Limb (tissue), 2 donors: Measurements from ENCODE around the gene ASIC1.
"Not testable (repeated sequence)": the region's sequence is repeated elsewhere in the genome, so short reads cannot be mapped to it uniquely, and the experiment has no call there.

Source experiments
- DNase-seq, 2 donors: peaks; one replicate each; pipeline ENCODE4 v3.0.0-alpha.2; 2016; ENCODE audit errors: extremely low spot score in 2 of 2

The ASIC1 gene

DNA sequence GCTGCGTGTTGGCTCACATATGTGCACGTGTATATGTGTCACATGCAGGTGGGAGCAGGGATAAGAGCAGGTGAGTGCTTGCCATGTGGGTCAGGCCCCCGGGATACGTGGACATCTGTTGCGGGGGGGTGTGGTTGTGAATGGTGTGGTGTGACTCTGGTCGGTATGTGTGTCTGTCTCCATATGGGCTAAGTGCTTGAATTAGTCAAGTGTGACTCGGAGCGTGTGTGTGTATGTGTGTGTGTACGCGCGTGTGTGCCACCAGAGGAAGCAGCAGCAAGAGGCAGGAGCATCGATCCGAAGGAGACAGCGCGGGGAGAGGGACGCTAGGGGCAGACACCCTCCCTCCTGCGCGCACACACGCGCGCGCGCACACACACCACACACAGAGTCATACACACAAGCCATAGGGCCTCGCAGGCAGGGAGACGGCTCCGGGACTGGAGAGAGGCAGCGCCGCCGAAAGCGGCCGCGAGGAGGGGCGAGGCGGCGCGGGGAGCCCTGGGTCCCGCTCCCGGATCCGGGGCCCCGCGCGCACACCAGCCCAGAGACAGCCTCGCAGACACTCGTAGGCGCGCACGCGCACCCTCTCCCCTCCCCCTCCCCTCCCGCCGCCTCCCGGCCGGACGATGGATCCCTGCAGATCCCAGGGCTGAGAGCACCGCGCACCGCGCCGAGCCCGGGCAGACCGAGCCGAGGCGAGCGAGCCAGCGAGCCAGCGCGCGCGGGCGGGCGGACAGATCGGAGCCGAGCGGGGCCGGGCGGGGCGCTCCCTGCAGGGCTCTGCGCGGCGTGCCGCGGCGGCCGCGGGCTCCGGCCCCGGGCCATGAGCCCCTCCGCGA lies at the start of gene ASIC1:
Gene ASIC1 (plus strand): TSS at position 597 of the 842 bp plus-strand sequence. CDS start 1,171 bp downstream, outside the sequence.
- DNase-seq: peak; percentile 58 to 89

- no peak for DNase-seq
Measured at GRCh38 chr12:50013361-50014147, 43.8 kb upstream of the ASIC1 start.

GRCh38 chr12:50014342-50014741 lies 43.1 kb upstream of the ASIC1 start:
- DNase-seq: no peak

DNA sequence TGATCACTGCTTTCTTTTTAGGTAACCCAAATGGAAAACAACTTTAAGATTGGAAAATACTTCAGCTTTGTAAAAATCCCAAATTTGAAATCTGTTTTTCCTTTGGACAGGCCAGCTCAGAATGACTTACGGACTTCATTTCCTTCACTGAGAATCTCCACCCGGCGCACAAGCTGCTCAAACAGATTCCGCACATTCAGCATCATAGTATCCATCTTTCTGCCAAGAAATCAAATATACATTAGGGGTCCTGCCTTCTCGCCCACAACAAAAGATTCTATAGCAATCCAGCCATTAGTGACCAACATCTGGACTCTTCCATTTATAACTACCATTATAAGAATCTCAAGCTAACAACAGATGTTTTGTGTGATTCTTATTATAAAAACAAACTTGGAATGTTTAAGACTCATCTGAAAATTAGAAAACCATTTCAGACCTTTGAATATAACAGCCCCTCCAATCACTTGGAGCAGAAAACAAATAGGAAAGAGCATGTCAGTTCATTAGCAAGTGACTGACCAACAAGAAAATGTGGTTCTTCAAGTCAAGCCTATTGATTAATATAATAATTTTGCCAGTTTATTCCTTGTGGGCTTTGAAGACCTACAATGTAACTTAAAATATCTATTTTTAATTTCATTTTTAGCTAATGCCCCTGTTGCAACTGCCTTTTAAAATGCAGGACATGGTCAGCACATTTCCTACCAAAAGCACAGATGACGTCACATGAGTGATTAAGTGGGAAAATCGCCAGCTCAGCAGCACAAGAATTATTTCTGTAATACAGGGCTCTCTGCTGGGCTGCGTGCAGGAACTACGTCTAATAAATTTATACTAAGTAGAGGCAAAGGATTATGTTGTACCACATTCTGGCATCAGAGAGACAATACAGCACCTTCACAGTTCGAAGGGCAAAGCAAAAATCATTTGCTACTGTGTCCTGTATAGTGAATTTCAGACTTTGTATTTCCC lies 40.6 kb upstream of the ASIC1 start:
- DNase-seq: peak; percentile 54 to 83

- no peak for DNase-seq
Measured at GRCh38 chr12:50017641-50018040, 39.8 kb upstream of the ASIC1 start.

DNA sequence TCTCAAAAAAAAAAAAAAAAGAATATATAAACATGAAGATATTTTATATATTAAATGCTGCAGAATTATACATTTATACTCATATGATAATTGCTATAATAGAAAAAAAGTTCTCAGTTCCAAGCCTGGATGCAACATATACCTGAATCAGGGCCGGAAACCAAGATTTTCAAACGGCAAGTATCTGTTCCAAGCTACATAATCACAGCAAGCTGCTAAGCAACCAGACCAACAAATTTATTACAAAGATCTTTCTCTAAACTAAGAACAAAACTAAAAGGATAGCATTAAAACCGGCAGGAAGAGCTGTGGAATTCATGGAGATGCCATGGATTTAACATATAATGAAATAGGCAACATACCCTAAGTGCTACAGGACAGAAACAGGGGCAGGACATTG lies 39.2 kb upstream of the ASIC1 start:
- DNase-seq: peak in 1 of 2 donors; percentile 42

GRCh38 chr12:50018968-50019367 lies 38.4 kb upstream of the ASIC1 start:
- DNase-seq: no peak

DNA sequence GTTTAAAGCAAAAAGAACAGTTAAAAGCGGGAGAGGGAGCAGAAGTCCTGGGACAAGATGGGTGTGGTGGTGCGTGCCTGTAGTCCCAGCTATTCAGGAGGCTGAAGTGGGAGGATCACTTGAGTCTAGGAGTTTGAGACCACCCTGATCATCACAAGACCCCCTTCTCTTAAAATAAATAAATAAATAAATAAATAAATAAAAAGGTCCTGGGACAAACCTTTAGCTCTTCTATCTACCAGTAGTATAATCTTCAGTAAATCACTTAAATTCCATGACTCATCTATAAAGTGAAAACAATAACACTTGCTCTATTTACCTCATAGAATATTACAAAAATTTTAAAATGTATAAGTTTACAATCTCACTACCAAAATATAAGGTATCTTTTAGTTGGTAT lies 37.9 kb upstream of the ASIC1 start:
- DNase-seq: no peak

- peak in 1 of 2 donors; percentile 24 for DNase-seq
Measured at GRCh38 chr12:50021031-50021430, 36.4 kb upstream of the ASIC1 start.

DNA sequence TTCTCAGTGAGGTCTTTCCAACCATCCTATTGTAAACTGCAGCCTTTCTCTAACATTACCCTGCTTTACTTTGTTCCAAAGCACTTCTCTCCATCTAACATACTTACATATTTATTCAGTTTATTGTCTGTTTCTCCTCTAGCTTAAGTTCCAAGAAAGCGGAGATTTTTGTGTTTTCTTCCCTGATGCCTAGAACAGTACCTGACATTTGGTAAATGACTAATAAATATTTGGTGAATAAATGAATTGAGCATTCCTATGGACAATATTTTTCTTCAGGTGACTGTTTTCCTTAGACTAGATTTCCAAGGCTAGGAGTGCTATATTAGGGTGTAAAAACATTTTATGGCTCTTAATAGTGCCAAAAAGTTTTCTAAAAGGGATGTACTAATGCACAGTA lies 34.5 kb upstream of the ASIC1 start:
- DNase-seq: no peak

DNA sequence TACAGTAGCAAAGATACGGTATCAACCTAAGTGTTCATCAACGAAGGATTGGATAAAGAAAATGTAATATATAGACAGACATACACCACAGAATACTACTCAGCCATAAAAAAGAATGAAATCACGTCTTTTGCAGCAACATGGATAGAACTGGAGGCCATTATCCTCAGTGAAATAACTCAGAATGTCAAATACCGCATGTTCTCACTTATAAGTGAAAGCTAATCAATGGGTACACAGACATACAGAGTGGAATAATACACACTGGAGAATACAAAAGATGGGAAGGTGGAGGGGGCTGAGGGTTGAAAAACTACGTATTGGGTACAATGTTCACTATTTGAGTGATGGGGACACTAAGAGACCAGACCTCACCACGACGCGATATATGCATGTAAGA lies 33.2 kb upstream of the ASIC1 start:
- DNase-seq: no peak

DNA sequence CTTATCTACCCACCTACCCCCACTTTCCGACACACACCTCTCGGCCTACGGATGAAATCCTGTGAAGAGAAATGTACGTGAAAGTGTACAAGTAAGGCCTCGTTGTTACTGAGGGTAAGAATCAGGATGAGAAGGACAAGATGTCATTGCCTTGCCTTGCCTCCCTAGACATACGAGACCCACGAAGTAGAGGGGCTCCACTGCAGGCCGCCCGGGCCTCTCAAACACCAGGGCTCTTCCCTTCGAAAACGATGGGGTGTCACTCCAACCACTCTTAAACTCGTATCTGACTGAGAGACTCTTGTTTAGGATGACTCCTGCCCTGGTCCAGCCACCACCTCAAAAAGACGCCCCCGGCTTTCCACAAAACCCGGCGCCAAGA lies 32.6 kb upstream of the ASIC1 start:
- DNase-seq: peak in 1 of 2 donors; percentile 45

GRCh38 chr12:50025187-50026059 lies 32.0 kb upstream of the ASIC1 start, which contains the start of gene RACGAP1:
Gene RACGAP1, minus strand, starts transcription at chr12:50025494. Its CDS starts 8,779 bp downstream, at chr12:50016715.
- peak; percentile 95 to 99 for DNase-seq

DNA sequence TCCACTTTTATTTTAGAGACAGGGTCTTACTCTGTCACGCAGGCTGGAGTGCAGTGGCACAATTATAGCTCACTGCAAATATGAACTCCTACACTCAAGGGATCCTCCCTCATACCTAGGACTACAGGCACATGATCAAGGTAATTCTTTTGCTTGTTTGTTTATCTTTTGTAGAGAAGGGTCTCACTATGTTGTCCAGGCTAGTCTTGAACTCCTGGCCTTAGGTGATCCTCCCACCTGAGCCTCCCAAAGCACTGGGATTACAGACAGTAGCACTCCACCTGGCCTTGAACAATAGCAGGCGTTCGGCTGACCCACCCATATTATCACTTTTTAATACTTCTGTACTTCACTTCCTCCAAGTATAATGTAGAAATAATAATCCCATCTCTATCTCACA lies 30.7 kb upstream of the ASIC1 start:
- no peak for DNase-seq

GRCh38 chr12:50030449-50030848 lies 26.9 kb upstream of the ASIC1 start:
- not testable (repeated sequence) for DNase-seq

GRCh38 chr12:50032515-50032853 lies 24.9 kb upstream of the ASIC1 start:
- peak in 1 of 2 donors; percentile 28 for DNase-seq

- peak in 1 of 2 donors; percentile 45 for DNase-seq
Measured at GRCh38 chr12:50032854-50033581, 24.4 kb upstream of the ASIC1 start.

DNA sequence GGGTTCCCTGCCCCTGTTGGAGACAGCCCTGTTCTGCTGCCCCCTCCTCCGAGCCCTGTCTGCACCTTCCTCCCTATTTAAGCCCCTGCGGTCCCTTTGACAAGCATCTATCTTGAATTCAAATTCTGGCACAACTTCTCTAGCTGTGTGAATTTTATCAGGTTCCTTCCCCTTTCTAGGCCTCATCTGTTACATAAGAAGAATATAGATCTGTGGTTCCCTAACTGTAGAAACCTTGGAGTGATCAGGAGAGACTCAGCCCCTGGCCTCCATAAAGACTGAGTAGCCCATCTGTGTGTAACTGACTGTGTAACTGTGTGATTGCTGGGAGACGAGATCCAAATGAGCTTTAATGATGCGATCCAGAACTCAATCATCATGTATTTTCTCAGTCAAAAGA lies 19.1 kb upstream of the ASIC1 start:
- DNase-seq: no peak

DNA sequence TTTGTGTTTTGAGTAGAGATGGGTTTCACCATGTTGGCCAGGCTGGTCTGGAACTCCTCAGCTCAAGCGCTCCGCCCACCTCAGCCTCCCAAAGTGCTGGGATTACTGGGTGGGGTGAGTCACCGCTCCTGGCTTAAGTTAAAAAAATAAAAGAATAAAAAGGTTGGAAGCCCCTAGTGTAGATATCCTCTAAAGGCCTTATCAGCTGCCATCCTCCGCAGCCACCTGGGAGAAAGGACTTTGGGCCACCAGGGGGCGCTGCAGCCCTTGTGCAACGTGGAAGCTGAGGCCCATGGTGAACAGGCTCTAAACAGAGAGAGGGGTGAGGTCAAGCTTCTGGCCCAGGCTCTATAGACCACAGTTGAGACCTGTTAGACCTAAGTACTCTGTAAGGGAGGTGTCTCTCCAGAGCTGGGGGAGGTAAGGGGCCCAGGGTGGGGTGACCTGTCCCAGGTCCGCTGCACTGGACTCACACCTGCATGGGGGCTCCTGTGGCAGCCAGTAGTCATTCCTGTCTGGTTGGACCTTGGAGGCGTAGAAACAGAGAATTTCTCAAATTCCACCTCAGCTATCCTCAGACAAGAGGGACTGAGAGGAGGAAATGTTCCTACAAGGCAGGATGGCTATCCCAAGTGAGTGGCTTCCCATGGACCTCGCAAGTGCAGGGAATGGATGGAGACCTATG lies 18.1 kb upstream of the ASIC1 start:
- peak; percentile 49 to 86 for DNase-seq
